Measurements from ENCODE around the gene RAB11A. TPM values are rescaled to one million over a fixed set of nuclear protein-coding genes. Genes with fewer than 3 reads are reported as not detected.

RAB11A gene
- total and polyA plus RNA-seq, 9 of the 15 experiments (the other 6 are each of a cell fraction or from before 2014, with no cell fraction given): 129 to 369 (median 245) TPM

GRCh38 chr15:65837301-65838294 is 31.7 kb upstream of the RAB11A start (continued):
- TF ChIP-seq ZNF655 (CRISPR knock-in tag; IDR thresholded peaks at IDR 0.05) (no peak), DMBX1 (CRISPR knock-in tag; IDR thresholded peaks at IDR 0.05; ENCODE audit: borderline replicate concordance) (no peak), ZNF75A (CRISPR knock-in tag; IDR thresholded peaks at IDR 0.05) (no peak), ZNF398 (CRISPR knock-in tag; IDR thresholded peaks at IDR 0.05) (no peak), HDAC1 (IDR thresholded peaks at IDR 0.05) (peak in 1 of 2 experiments; percentile 93; a peak in 2 of 4 replicates), BRCA1 (IDR thresholded peaks at IDR 0.05) (no peak), BRCA1 (CRISPR knock-in tag; IDR thresholded peaks at IDR 0.05) (no peak), EZH2 (IDR thresholded peaks at IDR 0.05; ENCODE audit: borderline replicate concordance, low read depth, low read length) (no peak), CREB3L1 (IDR thresholded peaks at IDR 0.05; ENCODE audit: borderline replicate concordance, low read depth) (no peak), SNRNP70 (optimal IDR thresholded peaks at IDR 0.05; ENCODE audit: low read depth, low read length) (no peak), NCOA1 (IDR thresholded peaks at IDR 0.05; ENCODE audit: low read depth) (0 out of 2 replicates have a peak, but pooled peaks have one; percentile 66), FIP1L1 (IDR thresholded peaks at IDR 0.05; ENCODE audit: low read depth, low read length, poor library complexity, severe bottlenecking) (no peak), CBX3 (IDR thresholded peaks at IDR 0.05; ENCODE audit: borderline replicate concordance in 1 of 2, low read length in 2 of 2) (no peak; a peak in 1 of 3 replicates), POLR3G (IDR thresholded peaks at IDR 0.05; ENCODE audit: extremely low read depth, insufficient read length, insufficient replicate concordance) (no peak), HMGXB4 (CRISPR knock-in tag; IDR thresholded peaks at IDR 0.05) (no peak), THAP12 (CRISPR knock-in tag; IDR thresholded peaks at IDR 0.05) (no peak), TGIF2 (CRISPR knock-in tag; IDR thresholded peaks at IDR 0.05) (no peak), XRCC4 (IDR thresholded peaks at IDR 0.05; ENCODE audit: extremely low read depth, insufficient read depth, insufficient read length) (no peak)

Data from K562 (cell line).